Upper lobe of left lung (tissue), 4 donors: ENCODE measurements around the gene TEAD3.

Experiments
- POLR2A ChIP-seq, 4 donors: fragments of 450-650 bp; IDR thresholded peaks; one replicate each; pipeline ENCODE4 v1.5.1; 2016 to 2017; ENCODE audit warnings: antibody characterized with exemption in 4 of 4, mild to moderate bottlenecking in 2 of 4
- TF ChIP-seq, protein P1 (sequence below), 6 experiments: fragments of 450-650 bp in 4 of 6; fragments of 200-600 bp in 2 of 6; sonication (generic) in 2 of 6; IDR thresholded peaks; one replicate each; pipeline ENCODE4 v1.5.1; 2016 to 2019; ENCODE audit warnings: antibody characterized with exemption in 6 of 6

DNA sequence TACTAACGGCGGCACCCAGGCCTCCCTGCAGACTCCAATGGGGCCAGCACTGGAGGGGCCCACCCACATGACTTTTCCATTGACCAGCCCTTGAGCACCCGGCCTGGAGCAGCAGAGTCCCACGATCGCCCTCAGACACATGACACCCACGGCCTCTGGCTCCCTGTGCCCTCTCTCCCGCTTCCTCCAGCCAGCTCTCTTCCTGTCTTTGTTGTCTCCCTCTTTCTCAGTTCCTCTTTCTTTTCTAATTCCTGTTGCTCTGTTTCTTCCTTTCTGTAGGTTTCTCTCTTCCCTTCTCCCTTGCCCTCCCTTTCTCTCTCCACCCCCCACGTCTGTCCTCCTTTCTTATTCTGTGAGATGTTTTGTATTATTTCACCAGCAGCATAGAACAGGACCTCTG lies 70.8 kb downstream of the TEAD3 start:
- no peak for TF ChIP-seq POLR2A (IDR thresholded peaks at IDR 0.05)
- TF ChIP-seq, protein P1, sequence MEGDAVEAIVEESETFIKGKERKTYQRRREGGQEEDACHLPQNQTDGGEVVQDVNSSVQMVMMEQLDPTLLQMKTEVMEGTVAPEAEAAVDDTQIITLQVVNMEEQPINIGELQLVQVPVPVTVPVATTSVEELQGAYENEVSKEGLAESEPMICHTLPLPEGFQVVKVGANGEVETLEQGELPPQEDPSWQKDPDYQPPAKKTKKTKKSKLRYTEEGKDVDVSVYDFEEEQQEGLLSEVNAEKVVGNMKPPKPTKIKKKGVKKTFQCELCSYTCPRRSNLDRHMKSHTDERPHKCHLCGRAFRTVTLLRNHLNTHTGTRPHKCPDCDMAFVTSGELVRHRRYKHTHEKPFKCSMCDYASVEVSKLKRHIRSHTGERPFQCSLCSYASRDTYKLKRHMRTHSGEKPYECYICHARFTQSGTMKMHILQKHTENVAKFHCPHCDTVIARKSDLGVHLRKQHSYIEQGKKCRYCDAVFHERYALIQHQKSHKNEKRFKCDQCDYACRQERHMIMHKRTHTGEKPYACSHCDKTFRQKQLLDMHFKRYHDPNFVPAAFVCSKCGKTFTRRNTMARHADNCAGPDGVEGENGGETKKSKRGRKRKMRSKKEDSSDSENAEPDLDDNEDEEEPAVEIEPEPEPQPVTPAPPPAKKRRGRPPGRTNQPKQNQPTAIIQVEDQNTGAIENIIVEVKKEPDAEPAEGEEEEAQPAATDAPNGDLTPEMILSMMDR (IDR thresholded peaks at IDR 0.05) = no peak
